Stimulated activated effector memory CD8-positive, alpha-beta T cell treated with anti-CD3 and anti-CD28 coated beads, Interleukin-12 subunit alpha, Interleukin-12 subunit beta, amount 100 ng/mL, for 72 hours (primary cell): ENCODE data around the gene ALS2CL.
A peak's percentile ranks its signal among the peaks of the same experiment; 100 is the strongest.

Experiments used
- ATAC-seq: fragments of 150-1000 bp; cut with Tn5 transposase; 2 replicates; pipeline ENCODE4 v1.10.0; 2021
- DNase-seq, 2 donors: peaks; one replicate each; pipeline ENCODE4 v3.0.0; 2021 to 2022; ENCODE audit warnings: low spot score in 2 of 2
- H3K27ac Mint-ChIP-seq: one replicate; pipeline ENCODE4 v1.8.0; 2022; ENCODE audit warnings: mild to moderate bottlenecking, mixed read lengths
- H3K36me3 Mint-ChIP-seq: one replicate; pipeline ENCODE4 v1.8.0; 2022; ENCODE audit warnings: mild to moderate bottlenecking, mixed read lengths
- H3K4me1 Mint-ChIP-seq: one replicate; pipeline ENCODE4 v1.8.0; 2022; ENCODE audit warnings: mixed read lengths
- H3K4me3 Mint-ChIP-seq: one replicate; pipeline ENCODE4 v1.8.0; 2022; ENCODE audit warnings: mild to moderate bottlenecking, mixed read lengths
- H3K9me3 Mint-ChIP-seq: one replicate; pipeline ENCODE4 v1.8.0; 2022; ENCODE audit warnings: mixed read lengths

ALS2CL gene

DNA sequence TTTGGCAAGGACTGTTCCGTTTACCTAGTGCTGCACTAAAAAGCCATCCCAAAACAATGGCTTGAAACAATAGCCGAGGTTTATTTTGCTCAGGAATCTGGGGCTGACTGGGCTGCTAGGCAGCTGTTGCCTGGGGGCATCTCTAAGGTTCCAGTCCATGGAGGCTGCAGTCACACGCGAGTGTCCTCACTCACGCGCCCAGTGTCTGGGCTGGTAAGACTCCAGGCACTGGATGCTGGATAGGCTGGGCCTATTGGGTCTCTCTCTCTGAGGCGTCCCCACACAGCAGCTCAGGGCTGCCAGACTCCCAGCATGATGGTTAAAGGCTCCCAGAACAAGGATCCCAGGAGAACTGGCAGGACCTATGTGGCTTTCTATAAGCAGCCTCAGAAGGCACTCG, 34.2 kb downstream of the ALS2CL start:
- DNase-seq (no peak), ATAC-seq (no peak)
- H3K27ac Mint-ChIP-seq: no peak overlapping the region
- H3K4me3 Mint-ChIP-seq: no peak overlapping the region
- no peaks in the 10 kb centered on the region for H3K4me1 Mint-ChIP-seq
- H3K36me3 Mint-ChIP-seq: no peaks in the 10 kb centered on the region
- no peaks in the 10 kb centered on the region for H3K9me3 Mint-ChIP-seq

- Mint-ChIP-seq H3K4me3 (no peak overlapping the region), H3K36me3 (no peaks in the 10 kb centered on the region), H3K9me3 (no peaks in the 10 kb centered on the region), H3K27ac (no peak overlapping the region), H3K4me1 (no peaks in the 10 kb centered on the region)
- ATAC-seq: no peak
- no peak for DNase-seq
These were observed 36.5 kb downstream of the ALS2CL start for GRCh38 chr3:46656778-46657556.

GRCh38 chr3:46655271-46655670, 38.2 kb downstream of the ALS2CL start:
- Mint-ChIP-seq H3K4me3 (no peak overlapping the region), H3K27ac (no peak overlapping the region), H3K4me1 (no peaks in the 10 kb centered on the region), H3K36me3 (no peaks in the 10 kb centered on the region), H3K9me3 (no peaks in the 10 kb centered on the region)
- no peak for ATAC-seq
- DNase-seq: no peak

GRCh38 chr3:46651084-46651483, 42.4 kb downstream of the ALS2CL start:
- ATAC-seq: no peak
- H3K4me1 Mint-ChIP-seq: no peaks in the 10 kb centered on the region
- no peak overlapping the region for H3K27ac Mint-ChIP-seq

GRCh38 chr3:46649436-46649835, 44.0 kb downstream of the ALS2CL start:
- no peak overlapping the region for H3K4me3 Mint-ChIP-seq
- ATAC-seq: no peak
- no peaks in the 10 kb centered on the region for H3K36me3 Mint-ChIP-seq
- no peak overlapping the region for H3K27ac Mint-ChIP-seq
- H3K4me1 Mint-ChIP-seq: no peaks in the 10 kb centered on the region
- no peaks in the 10 kb centered on the region for H3K9me3 Mint-ChIP-seq
- DNase-seq: no peak

More at GRCh38 chr3:46651084-46651483, 42.4 kb downstream of the ALS2CL start:
- Mint-ChIP-seq H3K36me3 (no peaks in the 10 kb centered on the region), H3K4me3 (no peak overlapping the region), H3K9me3 (no peaks in the 10 kb centered on the region)
- DNase-seq: no peak

GRCh38 chr3:46648096-46648495, 45.4 kb downstream of the ALS2CL start:
- Mint-ChIP-seq H3K9me3 (no peaks in the 10 kb centered on the region), H3K36me3 (no peaks in the 10 kb centered on the region), H3K27ac (no peak overlapping the region), H3K4me1 (no peaks in the 10 kb centered on the region), H3K4me3 (no peak overlapping the region)
- no peak for DNase-seq
- ATAC-seq: no peak

GRCh38 chr3:46646700-46647099, 46.8 kb downstream of the ALS2CL start:
- no peaks in the 10 kb centered on the region for H3K4me1 Mint-ChIP-seq
- H3K27ac Mint-ChIP-seq: no peak overlapping the region
- H3K36me3 Mint-ChIP-seq: no peaks in the 10 kb centered on the region
- ATAC-seq (no peak), DNase-seq (peak in 1 of 2 donors; percentile 25)
- no peak overlapping the region for H3K4me3 Mint-ChIP-seq
- no peaks in the 10 kb centered on the region for H3K9me3 Mint-ChIP-seq

GRCh38 chr3:46643701-46644100, 49.8 kb downstream of the ALS2CL start:
- ATAC-seq: no peak
- H3K4me1 Mint-ChIP-seq: no peaks in the 10 kb centered on the region

DNA sequence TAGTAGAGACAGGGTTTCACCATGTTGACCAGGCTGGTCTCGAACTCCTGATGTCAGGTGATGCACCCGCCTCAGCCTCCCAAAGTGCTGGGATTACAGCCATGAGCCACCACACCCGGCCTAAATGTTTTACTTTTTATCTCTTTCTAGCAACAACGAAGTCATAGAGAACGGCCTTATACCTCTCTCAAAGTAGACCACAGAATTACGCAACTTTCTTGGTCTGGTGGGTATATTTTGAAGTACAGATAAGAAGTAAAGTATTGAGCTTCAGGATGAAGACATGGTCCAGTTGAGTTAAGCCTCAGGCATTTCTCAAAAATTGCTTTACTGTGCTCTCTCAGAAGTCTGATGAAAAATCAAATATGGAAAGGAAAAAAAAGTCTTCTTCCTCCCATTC, 50.5 kb downstream of the ALS2CL start:
- Mint-ChIP-seq H3K36me3 (no peaks in the 10 kb centered on the region), H3K9me3 (peaks cover 4% of the 10 kb centered on the region), H3K4me1 (no peaks in the 10 kb centered on the region), H3K27ac (no peak overlapping the region), H3K4me3 (no peak overlapping the region)
- no peak for DNase-seq
- ATAC-seq: no peak

More at GRCh38 chr3:46643701-46644100, 49.8 kb downstream of the ALS2CL start:
- Mint-ChIP-seq H3K36me3 (no peaks in the 10 kb centered on the region), H3K4me3 (no peak overlapping the region), H3K27ac (no peak overlapping the region), H3K9me3 (peaks cover 4% of the 10 kb centered on the region)
- DNase-seq: no peak

GRCh38 chr3:46640927-46641326, 52.6 kb downstream of the ALS2CL start:
- Mint-ChIP-seq H3K27ac (no peak overlapping the region), H3K36me3 (no peaks in the 10 kb centered on the region), H3K4me1 (no peaks in the 10 kb centered on the region), H3K9me3 (peaks cover 4% of the 10 kb centered on the region), H3K4me3 (no peak overlapping the region)
- DNase-seq: peak in 1 of 2 donors; percentile 6
- no peak for ATAC-seq

GRCh38 chr3:46639221-46639620, 54.3 kb downstream of the ALS2CL start:
- DNase-seq (peak in 1 of 2 donors; percentile 25), ATAC-seq (no peak)
- H3K36me3 Mint-ChIP-seq: no peaks in the 10 kb centered on the region
- H3K9me3 Mint-ChIP-seq: peaks cover 4% of the 10 kb centered on the region
- no peaks in the 10 kb centered on the region for H3K4me1 Mint-ChIP-seq
- H3K27ac Mint-ChIP-seq: no peak overlapping the region
- no peak overlapping the region for H3K4me3 Mint-ChIP-seq

DNA sequence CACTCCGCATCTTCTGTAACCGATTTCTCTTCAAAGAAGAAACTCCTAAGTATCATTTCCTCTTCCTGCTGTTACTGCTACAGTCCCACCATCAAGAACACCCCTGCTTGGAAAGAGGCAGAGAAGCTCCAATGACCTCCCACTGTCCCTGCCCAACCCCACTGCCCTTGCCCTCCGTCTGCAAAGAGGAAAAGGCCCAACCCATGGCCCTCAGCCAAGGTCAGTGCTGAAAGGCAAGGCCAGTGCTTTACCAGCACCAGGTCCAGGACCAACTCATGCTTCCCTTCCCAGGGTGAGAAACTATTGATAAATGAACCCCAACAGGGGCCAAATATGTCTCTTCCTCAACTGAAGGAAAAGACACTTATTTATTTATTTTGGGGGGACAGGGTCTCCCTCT, 58.6 kb downstream of the ALS2CL start:
- peaks cover 5% of the 10 kb centered on the region for H3K4me1 Mint-ChIP-seq
- no peak overlapping the region for H3K27ac Mint-ChIP-seq
- H3K36me3 Mint-ChIP-seq: no peaks in the 10 kb centered on the region
- H3K9me3 Mint-ChIP-seq: no peaks in the 10 kb centered on the region
- no peak overlapping the region for H3K4me3 Mint-ChIP-seq
- no peak for DNase-seq
- ATAC-seq: no peak

- Mint-ChIP-seq H3K27ac (no peak overlapping the region), H3K9me3 (no peaks in the 10 kb centered on the region), H3K4me3 (no peak overlapping the region), H3K4me1 (peaks cover 14% of the 10 kb centered on the region), H3K36me3 (no peaks in the 10 kb centered on the region)
- peak in 1 of 2 donors; percentile 34 for DNase-seq
- no peak for ATAC-seq
These were observed 60.7 kb downstream of the ALS2CL start for GRCh38 chr3:46632792-46633191.

- Mint-ChIP-seq H3K4me3 (peak overlapping the region; percentile 55), H3K27ac (peak overlapping the region; percentile 79)
These were observed 63.6 kb downstream of the ALS2CL start for GRCh38 chr3:46629551-46630517.

DNA sequence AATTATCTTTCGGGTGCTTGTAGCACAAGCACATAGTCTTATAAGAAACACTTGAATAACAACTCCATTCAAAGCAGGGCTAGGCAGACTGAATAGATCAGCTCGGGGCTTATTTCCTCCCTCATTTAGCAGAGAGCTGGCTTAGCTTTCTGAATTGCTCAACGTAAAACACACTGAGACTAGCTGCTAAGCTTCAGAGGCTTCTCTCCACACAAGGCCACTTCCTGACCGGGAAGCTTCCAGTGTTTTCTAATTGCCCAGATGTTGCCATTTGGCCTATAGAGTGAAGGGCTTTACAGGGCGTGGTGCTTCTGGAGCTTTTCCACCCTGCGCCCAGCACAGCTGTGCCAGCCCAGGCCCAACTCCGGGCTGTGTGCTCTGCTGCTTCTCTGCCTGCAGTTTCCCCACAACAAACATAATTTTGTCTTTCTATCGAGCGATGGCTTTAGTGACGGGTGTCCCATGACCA, 64.5 kb downstream of the ALS2CL start:
- Mint-ChIP-seq H3K27ac (peak overlapping the region; percentile 79), H3K4me1 (peaks cover 14% of the 10 kb centered on the region), H3K36me3 (no peaks in the 10 kb centered on the region), H3K4me3 (peak overlapping the region; percentile 55), H3K9me3 (no peaks in the 10 kb centered on the region)
- no peak for ATAC-seq
- DNase-seq: peak in 1 of 2 donors; percentile 33

More at GRCh38 chr3:46629551-46630517, 63.6 kb downstream of the ALS2CL start:
- H3K36me3 Mint-ChIP-seq: no peaks in the 10 kb centered on the region
- no peaks in the 10 kb centered on the region for H3K9me3 Mint-ChIP-seq
- peaks cover 14% of the 10 kb centered on the region for H3K4me1 Mint-ChIP-seq
- peak; percentile 64 to 88 for DNase-seq
- peak; percentile 96 for ATAC-seq
